AG09309 (cell line): ENCODE measurements around the gene NRCAM.

ENCODE experiments used
- DNase-seq: peaks from one replicate; pipeline ENCODE4 v3.0.0-alpha.2; 2010; ENCODE audit warnings: low read depth
- H3K4me3 ChIP-seq: 2 replicates; pipeline ENCODE4 v1.5.1; 2011; ENCODE audit warnings: mild to moderate bottlenecking, low read depth, low read length, moderate library complexity; ENCODE audit not compliant: control insufficient read depth
- CTCF ChIP-seq: IDR thresholded peaks from 2 replicates; pipeline ENCODE4 v1.5.1; 2011; ENCODE audit warnings: mild to moderate bottlenecking, low read depth, low read length, inconsistent platforms; ENCODE audit not compliant: insufficient read depth, control insufficient read depth; ENCODE audit errors: missing control alignments

The NRCAM gene

GRCh38 chr7:108124820-108125219 is 331.4 kb downstream of the NRCAM start:
- peak; percentile 8 for DNase-seq
- TF ChIP-seq CTCF, result no peak
- H3K4me3 ChIP-seq, result no peak overlapping the region

GRCh38 chr7:108122181-108122580 is 334.1 kb downstream of the NRCAM start:
- no peak for DNase-seq

GRCh38 chr7:108120933-108121332 is 335.3 kb downstream of the NRCAM start:
- DNase-seq, result no peak
- TF ChIP-seq CTCF, result no peak
- H3K4me3 ChIP-seq, result no peak overlapping the region

More at GRCh38 chr7:108122181-108122580, 334.1 kb downstream of the NRCAM start:
- TF ChIP-seq CTCF, result no peak
- H3K4me3 ChIP-seq, result no peak overlapping the region

GRCh38 chr7:108120196-108120595 is 336.0 kb downstream of the NRCAM start:
- DNase-seq, result no peak
- H3K4me3 ChIP-seq, result no peak overlapping the region
- TF ChIP-seq CTCF, result no peak

GRCh38 chr7:108118959-108119358 is 337.3 kb downstream of the NRCAM start:
- no peak for DNase-seq
- H3K4me3 ChIP-seq, result no peak overlapping the region
- no peak for TF ChIP-seq CTCF

- TF ChIP-seq CTCF, result peak; percentile 35
- no peak for DNase-seq
- no peak overlapping the region for H3K4me3 ChIP-seq
Measured at GRCh38 chr7:108114117-108114841, 342.0 kb downstream of the NRCAM start.
